GM12873 (cell line): ENCODE data around the gene MEIS1.

Experiments
- CTCF ChIP-seq: IDR thresholded peaks from 2 replicates; pipeline ENCODE4 v1.5.1; 2012; ENCODE audit warnings: low read depth, mild to moderate bottlenecking, moderate library complexity, low read length, control low read depth; ENCODE audit not compliant: insufficient read depth; ENCODE audit errors: missing control alignments

The MEIS1 gene

GRCh38 chr2:66574701-66575624 lies 140.0 kb downstream of the MEIS1 start:
- no peak for TF ChIP-seq CTCF

- no peak for TF ChIP-seq CTCF
Observed at GRCh38 chr2:66575625-66576310, 140.8 kb downstream of the MEIS1 start.

GRCh38 chr2:66576311-66576560 lies 141.3 kb downstream of the MEIS1 start:
- no peak for TF ChIP-seq CTCF

- TF ChIP-seq CTCF, result no peak
Observed at GRCh38 chr2:66576561-66577320, 141.8 kb downstream of the MEIS1 start.

- TF ChIP-seq CTCF, result no peak
Observed at GRCh38 chr2:66577321-66578053, 142.6 kb downstream of the MEIS1 start.

GRCh38 chr2:66578054-66578686 lies 143.2 kb downstream of the MEIS1 start:
- TF ChIP-seq CTCF, result no peak
